ENCODE data around the gene HMOX2.

HMOX2 gene

GRCh38 chr16:4525069-4525468 lies 48.9 kb downstream of the HMOX2 start:
- no peak for DNase-seq (ENCODE audit: low read depth)

- DNase-seq (ENCODE audit: low read depth), result no peak
Measured at GRCh38 chr16:4525634-4526277, 49.6 kb downstream of the HMOX2 start.

- no peak for DNase-seq (ENCODE audit: low read depth)
Measured at GRCh38 chr16:4529085-4530060, 53.2 kb downstream of the HMOX2 start.

- DNase-seq (ENCODE audit: low read depth), result no peak
Measured at GRCh38 chr16:4531811-4532210, 55.6 kb downstream of the HMOX2 start.

GRCh38 chr16:4532238-4532637 lies 56.0 kb downstream of the HMOX2 start:
- no peak for DNase-seq (ENCODE audit: low read depth)

GRCh38 chr16:4533490-4533889 lies 57.3 kb downstream of the HMOX2 start:
- no peak for DNase-seq (ENCODE audit: low read depth)

- no peak for DNase-seq (ENCODE audit: low read depth)
Measured at GRCh38 chr16:4534151-4534790, 58.1 kb downstream of the HMOX2 start.

- peak; percentile 19 for DNase-seq (ENCODE audit: low read depth)
Measured at GRCh38 chr16:4535627-4536108, 59.5 kb downstream of the HMOX2 start.

GRCh38 chr16:4536391-4537106 lies 60.4 kb downstream of the HMOX2 start:
- DNase-seq (ENCODE audit: low read depth), result no peak

- peak; percentile 8 for DNase-seq (ENCODE audit: low read depth)
Measured at GRCh38 chr16:4537376-4538343, 61.5 kb downstream of the HMOX2 start.

GRCh38 chr16:4538350-4539235 lies 62.4 kb downstream of the HMOX2 start, which contains the start of gene CDIP1:
Gene CDIP1, minus strand, starts transcription at chr16:4538773. Its CDS starts 24,643 bp downstream, at chr16:4514130.
- peak; percentile 96 for DNase-seq (ENCODE audit: low read depth)

- no peak for DNase-seq (ENCODE audit: low read depth)
Measured at GRCh38 chr16:4539716-4540284, 63.6 kb downstream of the HMOX2 start.

GRCh38 chr16:4544473-4544872 lies 68.3 kb downstream of the HMOX2 start:
- DNase-seq (ENCODE audit: low read depth), result no peak

GRCh38 chr16:4548124-4548523 lies 71.9 kb downstream of the HMOX2 start:
- no peak for DNase-seq (ENCODE audit: low read depth)

- DNase-seq (ENCODE audit: low read depth), result no peak
Measured at GRCh38 chr16:4550591-4550990, 74.4 kb downstream of the HMOX2 start.

GRCh38 chr16:4552541-4552940 lies 76.3 kb downstream of the HMOX2 start:
- DNase-seq (ENCODE audit: low read depth), result no peak

- no peak for DNase-seq (ENCODE audit: low read depth)
Measured at GRCh38 chr16:4556112-4556511, 79.9 kb downstream of the HMOX2 start, which contains the start of gene C16orf96. Gene C16orf96, plus strand, starts transcription at chr16:4556340. Its CDS starts 150 bp downstream, at chr16:4556490.

GRCh38 chr16:4556580-4556979 lies 80.4 kb downstream of the HMOX2 start:
- no peak for DNase-seq (ENCODE audit: low read depth)

GRCh38 chr16:4557973-4558372 lies 81.8 kb downstream of the HMOX2 start:
- no peak for DNase-seq (ENCODE audit: low read depth)

Data from stimulated activated CD8-positive, alpha-beta memory T cell treated with anti-CD3 and anti-CD28 coated beads, Interleukin-4, amount 100 ng/mL, for 24 hours (primary cell).